ENCODE data around the gene ASB13. TPM values are rescaled to one million over a fixed set of nuclear protein-coding genes. Genes with fewer than 3 reads are reported as not detected.
A peak's percentile ranks its signal among the peaks of the same experiment; 100 is the strongest.

Gene ASB13
- total RNA-seq, 8 experiments from 2014 or later = 7.2 to 22.3 (median 10.8) TPM

GRCh38 chr10:5604236-5604925, 62.0 kb downstream of the ASB13 start:
- H3K4me1 ChIP-seq (replicated peaks in 1 of 2) = peaks cover 0 to 5% of the 10 kb centered on the region in 2 donors
- ATAC-seq (replicated peaks in 6 of 8) = no peak
- H3K27ac ChIP-seq = no peak overlapping the region
- 60 to 100% (median 90%) methylated on average over 1 to 4 of the region's 9 CpGs; no CpG with 5 or more reads in 3 of the 10 experiments for WGBS, 10 experiments
- in situ Hi-C loops (cut with MboI; ENCODE audit: low pct_unique_long_range_greater_than_20kb in 2 of 9, low sequenced_read_pairs in 9 of 9, unreplicated experiment in 9 of 9) = loop anchor here in 2 of 9 experiments (25.0 kb wide), 2 partner anchors 142 to 767 kb away; partner anchors contain the start of gene AKR1E2 (in 1 of the 2)
- H3K4me3 ChIP-seq = no peak overlapping the region

- in situ Hi-C loops (cut with MboI; ENCODE audit: low pct_unique_long_range_greater_than_20kb in 2 of 9, low sequenced_read_pairs in 9 of 9, unreplicated experiment in 9 of 9) = loop anchor here in 2 of 9 experiments (25.0 kb wide), 2 partner anchors 142 to 767 kb away; partner anchors contain the start of gene AKR1E2 (in 1 of the 2)
- 80 to 92% (median 88%) methylated on average over 1 to 11 of the region's 13 CpGs; no CpG with 5 or more reads in 4 of the 10 experiments for WGBS, 10 experiments
- peaks cover 0 to 5% of the 10 kb centered on the region in 2 donors for H3K4me1 ChIP-seq (replicated peaks in 1 of 2)
- H3K4me3 ChIP-seq = no peak overlapping the region
- no peak overlapping the region for H3K27ac ChIP-seq
- no peak for ATAC-seq (replicated peaks in 6 of 8)
Observed at GRCh38 chr10:5603848-5604170, 62.6 kb downstream of the ASB13 start.

GRCh38 chr10:5603091-5603847, 63.1 kb downstream of the ASB13 start:
- ATAC-seq (replicated peaks in 6 of 8) = no peak
- Histone ChIP-seq H3K4me1 (replicated peaks in 1 of 2) (peaks cover 0 to under 1% of the 10 kb centered on the region in 2 donors), H3K27ac (no peak overlapping the region), H3K4me3 (no peak overlapping the region)
- in situ Hi-C loops (cut with MboI; ENCODE audit: low pct_unique_long_range_greater_than_20kb in 2 of 9, low sequenced_read_pairs in 9 of 9, unreplicated experiment in 9 of 9) = loop anchor here in 2 of 9 experiments (25.0 kb wide), 2 partner anchors 141 to 766 kb away; partner anchors contain the start of gene AKR1E2 (in 1 of the 2)
- WGBS, 10 experiments = 80 to 100% (median 92%) methylated on average over 1 to 12 of the region's 14 CpGs; no CpG with 5 or more reads in 1 of the 10 experiments

GRCh38 chr10:5601826-5602495, 64.4 kb downstream of the ASB13 start:
- no peak for ATAC-seq (replicated peaks in 6 of 8)
- WGBS, 10 experiments = 10 to 100% (median 80%) methylated on average over 1 to 5 of the region's 11 CpGs; no CpG with 5 or more reads in 3 of the 10 experiments
- no peak overlapping the region for H3K4me3 ChIP-seq
- no peaks in the 10 kb centered on the region for H3K4me1 ChIP-seq (replicated peaks in 1 of 2)
- H3K27ac ChIP-seq = no peak overlapping the region
- in situ Hi-C loops (cut with MboI; ENCODE audit: low pct_unique_long_range_greater_than_20kb in 2 of 9, low sequenced_read_pairs in 9 of 9, unreplicated experiment in 9 of 9) = loop anchor here in 2 of 9 experiments (25.0 kb wide), 2 partner anchors 140 to 765 kb away; partner anchors contain the start of gene AKR1E2 (in 1 of the 2)

- 58 to 100% (median 87%) methylated on average over 1 to 4 of the region's 5 CpGs; no CpG with 5 or more reads in 1 of the 10 experiments for WGBS, 10 experiments
- in situ Hi-C loops (cut with MboI; ENCODE audit: low pct_unique_long_range_greater_than_20kb in 2 of 9, low sequenced_read_pairs in 9 of 9, unreplicated experiment in 9 of 9) = loop anchor here in 2 of 9 experiments (25.0 kb wide), 2 partner anchors 139 to 764 kb away; partner anchors contain the start of gene AKR1E2 (in 1 of the 2)
- no peak overlapping the region for H3K27ac ChIP-seq
- H3K4me3 ChIP-seq = no peak overlapping the region
- no peak for ATAC-seq (replicated peaks in 6 of 8)
- peaks cover 0 to 6% of the 10 kb centered on the region in 2 donors for H3K4me1 ChIP-seq (replicated peaks in 1 of 2)
Observed at GRCh38 chr10:5600908-5601307, 65.5 kb downstream of the ASB13 start.

- no peak overlapping the region for H3K27ac ChIP-seq
- no peak overlapping the region for H3K4me3 ChIP-seq
- peak in 3 of 8 experiments; percentile 22 to 87 (median 35) for ATAC-seq (replicated peaks in 6 of 8)
- WGBS, 10 experiments = 61 to 100% (median 83%) methylated on average over 1 to 13 of the region's 23 CpGs
- in situ Hi-C loops (cut with MboI; ENCODE audit: low pct_unique_long_range_greater_than_20kb in 2 of 9, low sequenced_read_pairs in 9 of 9, unreplicated experiment in 9 of 9) = loop anchor here in 2 of 9 experiments (25.0 kb wide), 2 partner anchors 138 to 763 kb away; partner anchors contain the start of gene AKR1E2 (in 1 of the 2)
- H3K4me1 ChIP-seq (replicated peaks in 1 of 2) = peaks cover 0 to 16% of the 10 kb centered on the region in 2 donors
Observed at GRCh38 chr10:5599613-5600520, 66.5 kb downstream of the ASB13 start.

GRCh38 chr10:5598085-5598690, 68.2 kb downstream of the ASB13 start:
- Histone ChIP-seq H3K4me1 (replicated peaks in 1 of 2) (peaks cover 4 to 25% of the 10 kb centered on the region in 2 donors), H3K4me3 (no peak overlapping the region), H3K27ac (no peak overlapping the region)
- WGBS, 10 experiments = 75 to 93% (median 81%) methylated on average over 6 to 11 of the region's 11 CpGs
- in situ Hi-C loops (cut with MboI; ENCODE audit: low pct_unique_long_range_greater_than_20kb in 2 of 9, low sequenced_read_pairs in 9 of 9, unreplicated experiment in 9 of 9) = no loop called here
- ATAC-seq (replicated peaks in 6 of 8) = no peak

GRCh38 chr10:5596611-5597341, 69.6 kb downstream of the ASB13 start:
- ATAC-seq (replicated peaks in 6 of 8) = peak in 4 of 8 experiments; percentile 22 to 82 (median 66)

GRCh38 chr10:5595994-5596471, 70.4 kb downstream of the ASB13 start:
- in situ Hi-C loops (cut with MboI; ENCODE audit: low pct_unique_long_range_greater_than_20kb in 2 of 9, low sequenced_read_pairs in 9 of 9, unreplicated experiment in 9 of 9) = no loop called here
- Histone ChIP-seq H3K27ac (no peak overlapping the region), H3K4me1 (replicated peaks in 1 of 2) (peaks cover 4 to 27% of the 10 kb centered on the region in 2 donors), H3K4me3 (no peak overlapping the region)
- ATAC-seq (replicated peaks in 6 of 8) = peak; percentile 29 to 68 (median 55)
- 0 to 100% (median 49%) methylated on average over 1 to 5 of the region's 9 CpGs; no CpG with 5 or more reads in 2 of the 10 experiments for WGBS, 10 experiments

More at GRCh38 chr10:5596611-5597341, 69.6 kb downstream of the ASB13 start:
- peaks cover 4 to 25% of the 10 kb centered on the region in 2 donors for H3K4me1 ChIP-seq (replicated peaks in 1 of 2)
- no peak overlapping the region for H3K27ac ChIP-seq
- H3K4me3 ChIP-seq = no peak overlapping the region
- in situ Hi-C loops (cut with MboI; ENCODE audit: low pct_unique_long_range_greater_than_20kb in 2 of 9, low sequenced_read_pairs in 9 of 9, unreplicated experiment in 9 of 9) = no loop called here
- 60 to 100% (median 81%) methylated on average over 1 to 5 of the region's 26 CpGs; no CpG with 5 or more reads in 6 of the 10 experiments for WGBS, 10 experiments

- 33 to 80% (median 60%) methylated on average over 1 to 2 of the region's 7 CpGs; no CpG with 5 or more reads in 3 of the 10 experiments for WGBS, 10 experiments
- no peak for ATAC-seq (replicated peaks in 6 of 8)
- in situ Hi-C loops (cut with MboI; ENCODE audit: low pct_unique_long_range_greater_than_20kb in 2 of 9, low sequenced_read_pairs in 9 of 9, unreplicated experiment in 9 of 9) = no loop called here
Observed at GRCh38 chr10:5595591-5595990, 70.8 kb downstream of the ASB13 start.

GRCh38 chr10:5595095-5595494, 71.3 kb downstream of the ASB13 start:
- no peak for ATAC-seq (replicated peaks in 6 of 8)
- H3K27ac ChIP-seq = no peak overlapping the region
- H3K4me3 ChIP-seq = no peak overlapping the region
- WGBS, 10 experiments = 41 to 100% (median 85%) methylated on average over 1 to 4 of the region's 5 CpGs; no CpG with 5 or more reads in 1 of the 10 experiments
- in situ Hi-C loops (cut with MboI; ENCODE audit: low pct_unique_long_range_greater_than_20kb in 2 of 9, low sequenced_read_pairs in 9 of 9, unreplicated experiment in 9 of 9) = no loop called here
- peaks cover 4 to 37% of the 10 kb centered on the region in 2 donors for H3K4me1 ChIP-seq (replicated peaks in 1 of 2)

More at GRCh38 chr10:5595591-5595990, 70.8 kb downstream of the ASB13 start:
- Histone ChIP-seq H3K4me3 (no peak overlapping the region), H3K27ac (no peak overlapping the region), H3K4me1 (replicated peaks in 1 of 2) (peaks cover 4 to 32% of the 10 kb centered on the region in 2 donors)

All from motor neuron (in vitro differentiated cells).